ENCODE data around the gene POU2F3. TPM values are rescaled to one million over a fixed set of nuclear protein-coding genes. Genes with fewer than 3 reads are reported as not detected.

POU2F3 gene
- total RNA-seq, 1 donor from 2014 or later = not detected

- no peak overlapping the region for H3K4me3 Mint-ChIP-seq (ENCODE audit: unreplicated experiment)
- H3K27me3 Mint-ChIP-seq (ENCODE audit: unreplicated experiment) = peaks cover 69% of the 10 kb centered on the region
- no peak for DNase-seq (ENCODE audit: extremely low spot score, unreplicated experiment)
- H3K9me3 Mint-ChIP-seq (ENCODE audit: unreplicated experiment) = no peaks in the 10 kb centered on the region
- H3K4me1 Mint-ChIP-seq (ENCODE audit: unreplicated experiment) = no peaks in the 10 kb centered on the region
- no peak for TF ChIP-seq CTCF (IDR thresholded peaks at IDR 0.05)
- no peak overlapping the region for H3K27ac Mint-ChIP-seq (ENCODE audit: unreplicated experiment)
- no peaks in the 10 kb centered on the region for H3K36me3 Mint-ChIP-seq (ENCODE audit: unreplicated experiment)
Measured at GRCh38 chr11:120236169-120237107, 3.5 kb upstream of the POU2F3 start.

GRCh38 chr11:120238968-120239620, 846 bp upstream of the POU2F3 start:
- Mint-ChIP-seq H3K4me1 (ENCODE audit: unreplicated experiment) (no peaks in the 10 kb centered on the region), H3K36me3 (ENCODE audit: unreplicated experiment) (no peaks in the 10 kb centered on the region), H3K9me3 (ENCODE audit: unreplicated experiment) (no peaks in the 10 kb centered on the region), H3K4me3 (ENCODE audit: unreplicated experiment) (no peak overlapping the region), H3K27me3 (ENCODE audit: unreplicated experiment) (peaks cover 82% of the 10 kb centered on the region), H3K27ac (ENCODE audit: unreplicated experiment) (no peak overlapping the region)
- DNase-seq (ENCODE audit: extremely low spot score, unreplicated experiment) = no peak
- no peak for TF ChIP-seq CTCF (IDR thresholded peaks at IDR 0.05)

- no peak for TF ChIP-seq CTCF (IDR thresholded peaks at IDR 0.05)
- H3K27ac Mint-ChIP-seq (ENCODE audit: unreplicated experiment) = no peak overlapping the region
- no peak for DNase-seq (ENCODE audit: extremely low spot score, unreplicated experiment)
- H3K4me3 Mint-ChIP-seq (ENCODE audit: unreplicated experiment) = no peak overlapping the region
- H3K9me3 Mint-ChIP-seq (ENCODE audit: unreplicated experiment) = no peaks in the 10 kb centered on the region
- peaks cover 87% of the 10 kb centered on the region for H3K27me3 Mint-ChIP-seq (ENCODE audit: unreplicated experiment)
- H3K4me1 Mint-ChIP-seq (ENCODE audit: unreplicated experiment) = no peaks in the 10 kb centered on the region
- no peaks in the 10 kb centered on the region for H3K36me3 Mint-ChIP-seq (ENCODE audit: unreplicated experiment)
Measured at GRCh38 chr11:120240866-120241265, 926 bp downstream of the POU2F3 start.

DNA sequence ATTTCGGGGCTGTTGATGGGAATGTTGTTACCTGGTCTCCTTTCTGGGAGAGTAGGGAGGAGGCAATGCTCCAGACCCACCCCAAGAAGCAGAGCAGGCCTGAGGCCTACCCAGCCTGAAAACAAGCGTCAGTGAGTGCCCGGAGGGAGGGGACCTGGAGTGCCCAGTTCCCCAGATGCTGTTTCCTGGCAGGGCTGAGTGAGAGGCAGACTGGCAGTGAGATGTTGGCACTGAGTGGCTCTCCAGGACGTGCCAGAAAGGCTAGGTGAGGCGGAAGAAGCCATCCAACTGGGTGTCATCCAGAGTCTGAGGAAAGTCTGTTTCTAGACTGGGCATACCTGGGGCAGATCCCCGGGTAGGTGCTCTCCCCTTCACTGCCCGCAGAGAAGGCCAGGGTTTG, 1.3 kb downstream of the POU2F3 start:
- H3K27me3 Mint-ChIP-seq (ENCODE audit: unreplicated experiment) = peaks cover 87% of the 10 kb centered on the region
- H3K4me3 Mint-ChIP-seq (ENCODE audit: unreplicated experiment) = no peak overlapping the region
- no peaks in the 10 kb centered on the region for H3K4me1 Mint-ChIP-seq (ENCODE audit: unreplicated experiment)
- no peak for TF ChIP-seq CTCF (IDR thresholded peaks at IDR 0.05)
- DNase-seq (ENCODE audit: extremely low spot score, unreplicated experiment) = no peak
- H3K9me3 Mint-ChIP-seq (ENCODE audit: unreplicated experiment) = no peaks in the 10 kb centered on the region
- H3K27ac Mint-ChIP-seq (ENCODE audit: unreplicated experiment) = no peak overlapping the region
- no peaks in the 10 kb centered on the region for H3K36me3 Mint-ChIP-seq (ENCODE audit: unreplicated experiment)

DNA sequence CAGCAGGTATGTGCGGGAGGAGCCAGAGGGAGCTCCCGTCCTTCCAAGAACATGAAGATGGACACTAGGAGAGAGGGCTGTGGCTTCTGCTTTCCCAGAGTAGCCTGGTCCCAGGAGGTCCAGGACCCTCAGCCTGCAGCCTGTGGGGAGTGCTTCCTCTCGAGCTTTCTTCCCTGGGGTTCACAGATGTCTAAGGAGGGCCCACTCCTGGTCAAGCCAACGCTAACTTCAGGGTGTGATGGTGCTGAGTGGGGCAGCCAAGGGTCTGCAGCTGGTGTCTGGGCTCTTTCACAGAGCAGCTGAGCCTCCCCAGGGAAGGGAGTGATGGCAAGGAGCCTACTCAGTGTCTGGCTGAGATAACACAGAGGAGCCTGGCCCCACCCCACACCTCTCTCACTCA, 3.3 kb downstream of the POU2F3 start:
- Mint-ChIP-seq H3K9me3 (ENCODE audit: unreplicated experiment) (no peaks in the 10 kb centered on the region), H3K4me1 (ENCODE audit: unreplicated experiment) (no peaks in the 10 kb centered on the region), H3K4me3 (ENCODE audit: unreplicated experiment) (no peak overlapping the region), H3K36me3 (ENCODE audit: unreplicated experiment) (no peaks in the 10 kb centered on the region), H3K27ac (ENCODE audit: unreplicated experiment) (no peak overlapping the region), H3K27me3 (ENCODE audit: unreplicated experiment) (peaks cover 87% of the 10 kb centered on the region)
- TF ChIP-seq CTCF (IDR thresholded peaks at IDR 0.05) = no peak
- no peak for DNase-seq (ENCODE audit: extremely low spot score, unreplicated experiment)
